ENCODE measurements around the gene PRTN3.
"Not testable (repeated sequence)": the region's sequence is repeated elsewhere in the genome, so short reads cannot be mapped to it uniquely, and the experiment has no call there.

PRTN3 gene

DNA sequence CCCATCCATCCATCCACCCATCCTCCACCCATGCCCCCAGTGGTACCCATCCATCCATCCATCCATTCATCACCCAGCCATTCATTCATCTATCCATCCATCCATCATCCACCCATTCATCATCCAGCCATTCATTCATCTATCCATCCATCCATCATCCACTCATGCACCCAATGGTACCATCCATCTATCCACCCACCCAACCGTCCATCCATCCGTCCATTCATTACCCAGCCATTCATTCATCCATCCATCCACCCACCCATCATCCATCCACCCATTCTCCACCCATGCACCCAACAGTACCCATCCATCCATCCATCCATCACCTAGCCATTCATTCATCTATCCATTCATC lies 24.3 kb upstream of the PRTN3 start:
- DNase-seq: no peak

DNA sequence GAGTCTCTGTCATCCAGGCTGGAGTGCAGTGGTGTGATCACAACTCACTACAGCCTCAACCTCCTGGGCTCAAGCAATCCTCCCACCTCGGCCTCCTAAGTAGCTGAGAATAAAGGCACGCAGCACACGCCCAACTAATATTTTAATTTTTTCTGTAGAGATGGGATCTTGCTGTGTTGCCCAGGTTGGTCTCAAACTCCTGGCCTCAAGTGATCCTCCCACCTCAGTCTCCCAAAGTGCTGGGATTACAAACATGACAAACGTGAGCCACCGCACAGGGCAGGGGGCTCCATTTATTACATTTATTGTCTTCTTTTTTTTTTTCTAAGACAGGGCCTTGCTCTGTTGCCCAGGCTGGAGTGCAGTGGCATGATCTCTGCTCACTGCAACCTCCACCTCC lies 20.6 kb upstream of the PRTN3 start:
- not testable (repeated sequence) for DNase-seq

DNA sequence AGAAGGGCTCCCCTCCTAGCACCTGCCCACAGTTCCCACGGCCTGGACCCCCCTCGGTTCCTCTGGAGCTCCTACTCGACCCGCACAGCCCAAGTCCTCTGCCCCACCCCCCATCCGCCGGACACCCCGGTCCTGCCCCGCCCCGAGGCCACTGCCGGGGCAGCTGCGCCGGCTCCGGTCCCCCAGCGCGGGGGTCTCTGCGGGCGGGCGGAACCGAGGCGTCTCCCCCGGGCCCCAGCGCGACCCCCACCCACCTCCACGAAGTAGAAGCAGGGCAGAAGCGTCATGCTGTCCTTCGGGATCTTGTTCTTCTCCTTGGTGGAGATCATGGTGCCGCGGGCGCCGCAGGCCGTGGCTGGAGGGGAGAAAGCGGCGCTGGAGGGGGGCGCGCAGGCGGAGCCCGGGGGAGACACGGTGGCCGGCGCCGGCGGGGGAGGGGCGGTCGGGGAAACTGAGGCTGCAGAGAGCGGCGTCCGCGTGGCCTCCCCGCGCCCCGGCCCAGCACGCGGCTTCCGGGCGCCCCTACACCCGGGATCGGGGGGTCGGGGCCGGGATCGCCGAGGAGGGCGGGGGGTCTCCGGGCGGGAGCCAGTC lies 19.5 kb upstream of the PRTN3 start:
- DNase-seq: no peak

DNA sequence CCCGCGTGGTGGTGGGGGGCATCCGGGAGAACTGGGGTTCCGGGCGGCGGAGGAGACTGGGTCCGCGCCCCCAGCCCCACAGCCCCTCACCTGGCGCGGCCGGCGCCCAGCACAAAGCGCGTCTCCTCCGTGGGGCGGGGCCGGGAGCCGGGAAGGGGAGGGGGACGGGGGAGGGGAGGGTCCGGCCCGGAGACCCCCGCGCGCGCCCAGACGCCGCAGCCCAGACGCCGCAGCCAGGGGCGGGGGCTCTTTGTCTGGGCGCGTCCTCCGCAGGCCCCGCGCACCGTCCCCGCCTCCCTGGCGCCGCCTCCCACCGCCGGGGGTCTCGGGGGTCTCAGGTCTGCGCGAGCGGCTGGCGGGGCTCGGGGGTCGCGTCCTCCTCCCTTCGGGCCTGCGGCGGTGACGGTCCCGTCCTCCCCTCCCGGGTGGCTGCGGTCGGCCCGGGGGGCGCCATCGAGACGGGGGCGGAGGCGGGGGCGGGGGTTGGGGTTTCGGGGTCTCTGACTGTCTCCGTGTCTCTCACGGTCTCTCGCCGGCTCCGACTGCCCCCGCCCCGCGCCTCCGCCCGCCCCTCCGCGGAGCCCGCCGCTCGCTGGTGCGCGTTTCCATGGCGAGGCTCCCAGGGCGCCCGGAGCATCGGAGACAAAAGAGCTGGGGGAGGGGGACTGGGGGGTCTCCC lies 18.8 kb upstream of the PRTN3 start, which contains the start of gene PLPPR3:
Gene PLPPR3 (minus strand): TSS at position 131 of the 679 bp plus-strand sequence. CDS start 396 bp downstream, outside the sequence.
- DNase-seq: no peak

DNA sequence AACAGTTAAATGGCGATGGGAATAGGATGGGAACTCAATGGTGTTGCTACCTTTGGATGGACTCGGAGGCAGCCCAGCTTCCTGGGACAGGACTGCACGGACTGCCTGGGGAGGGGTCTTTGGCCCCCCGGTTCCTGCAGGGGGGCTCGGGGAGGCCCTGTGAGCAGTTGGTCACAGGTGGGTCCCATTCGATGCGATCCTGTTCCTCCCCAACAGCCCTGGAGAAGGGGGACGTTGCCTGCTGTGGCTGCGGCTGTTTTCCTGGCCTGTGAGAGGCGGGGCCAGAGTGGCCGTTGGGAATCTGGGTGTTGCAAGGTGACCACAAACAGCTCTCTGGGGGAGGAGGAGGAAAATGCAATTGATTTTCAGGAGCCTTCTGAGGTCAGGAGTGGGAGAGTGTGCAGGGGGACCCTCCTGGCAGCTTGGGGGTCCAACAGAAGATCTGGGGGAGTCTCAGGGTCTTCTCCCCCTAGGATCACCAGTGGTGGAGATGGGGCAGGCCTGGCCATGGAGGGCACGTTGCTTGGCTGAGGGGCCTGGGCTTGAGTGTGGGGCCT lies 17.2 kb upstream of the PRTN3 start:
- no peak for DNase-seq

DNA sequence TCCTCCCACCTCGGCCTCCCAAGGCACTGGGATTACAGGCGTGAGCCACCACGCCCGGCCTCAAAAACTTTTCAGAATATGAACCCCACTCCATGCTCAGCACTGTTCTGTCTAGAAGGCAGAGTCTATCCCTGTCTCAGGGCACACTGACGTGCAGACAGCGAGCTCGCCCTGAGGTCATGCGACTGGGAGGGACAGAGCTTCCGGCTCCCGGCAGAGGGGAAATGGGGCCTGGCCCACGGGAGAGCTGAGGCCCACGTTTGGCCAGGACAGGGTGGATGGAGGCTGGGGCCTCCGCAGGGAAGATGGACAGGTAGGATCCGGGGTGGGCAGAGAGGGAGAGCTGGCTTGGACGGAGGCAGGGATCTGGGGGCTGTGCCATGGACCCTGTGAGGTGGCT lies 15.9 kb upstream of the PRTN3 start:
- no peak for DNase-seq

DNA sequence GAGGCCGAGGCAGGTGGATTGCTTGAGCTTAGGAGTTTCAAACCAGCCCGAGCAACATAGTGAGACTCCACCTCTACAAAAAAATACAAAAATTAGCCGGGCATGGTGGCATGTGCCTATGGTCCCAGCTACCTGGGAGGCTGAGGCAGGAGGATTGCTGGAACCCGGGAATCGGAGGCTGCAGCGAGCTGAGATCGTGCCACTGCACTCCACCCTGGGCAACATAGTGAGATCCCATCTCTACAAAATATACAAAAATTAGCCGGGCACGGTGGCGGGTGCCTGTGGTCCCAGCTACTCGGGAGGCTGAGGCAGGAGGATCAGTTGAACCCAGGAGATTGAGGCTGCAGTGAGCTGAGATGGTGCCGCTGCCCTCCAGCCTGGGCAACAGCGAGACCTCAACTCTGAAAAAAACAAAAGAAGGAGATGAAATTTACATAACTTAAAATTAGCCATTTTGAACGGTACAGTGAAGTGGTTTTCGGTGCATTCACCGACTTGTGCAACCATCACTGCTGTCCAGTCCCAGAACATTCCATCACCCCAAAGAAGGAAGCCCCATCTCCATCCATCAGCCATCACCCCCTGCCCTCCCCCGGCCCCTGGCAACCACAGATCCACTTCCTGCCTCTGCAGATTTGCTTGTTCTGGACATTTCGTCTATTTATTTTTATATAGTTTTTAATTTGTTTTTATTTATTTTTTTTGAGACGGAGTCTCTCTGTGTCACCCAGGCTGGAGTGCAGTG lies 14.7 kb upstream of the PRTN3 start:
- DNase-seq: no peak

DNA sequence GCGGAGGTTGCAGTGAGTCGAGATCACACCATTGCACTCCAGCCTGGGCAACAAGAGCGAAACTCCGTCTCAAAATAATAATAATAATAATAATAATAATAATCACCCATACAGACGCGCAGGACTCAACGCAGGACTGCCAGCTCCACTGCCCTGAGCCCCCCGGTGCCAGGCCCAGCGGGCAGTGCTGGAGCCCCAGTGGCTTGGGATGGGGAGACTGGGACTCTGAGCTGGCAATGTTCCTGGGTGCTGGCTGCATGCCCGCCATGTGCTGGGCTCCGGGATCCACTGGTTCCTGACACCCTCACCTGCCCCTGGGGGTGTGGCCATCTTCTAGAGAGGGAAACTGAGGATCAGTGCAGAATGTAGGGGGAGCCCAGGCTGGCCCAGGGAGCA lies 13.5 kb upstream of the PRTN3 start:
- DNase-seq: no peak

DNA sequence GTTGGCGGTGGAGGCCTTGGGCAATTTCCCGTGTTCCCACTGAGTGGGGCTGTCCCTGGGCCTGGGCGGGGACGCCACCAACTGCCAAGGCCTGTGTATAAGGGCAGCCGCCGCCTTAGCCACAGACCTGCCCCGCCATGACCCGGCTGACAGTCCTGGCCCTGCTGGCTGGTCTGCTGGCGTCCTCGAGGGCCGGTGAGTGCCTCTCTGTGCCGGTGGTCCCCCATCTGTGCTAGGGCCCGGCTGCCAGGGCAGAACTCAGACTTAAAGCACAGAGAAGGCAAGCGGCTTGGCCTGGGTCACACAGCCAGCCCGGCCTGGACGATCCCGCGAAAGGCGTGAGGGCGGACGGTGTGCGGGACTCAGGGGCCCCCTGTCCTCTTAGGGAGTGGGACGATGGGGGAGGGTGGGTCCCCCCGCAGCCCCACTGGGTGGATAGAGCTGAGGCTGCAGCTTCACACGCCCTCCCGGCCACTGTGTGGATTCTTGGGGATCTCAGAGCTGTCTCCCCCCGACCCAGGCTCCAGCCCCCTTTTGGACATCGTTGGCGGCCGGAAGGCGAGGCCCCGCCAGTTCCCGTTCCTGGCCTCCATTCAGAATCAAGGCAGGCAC lies 13.0 kb upstream of the PRTN3 start, which contains the start of gene AZU1:
Gene AZU1 (plus strand): TSS at position 128 of the 612 bp plus-strand sequence. CDS start 10 bp downstream, at position 138.
- DNase-seq: no peak

DNA sequence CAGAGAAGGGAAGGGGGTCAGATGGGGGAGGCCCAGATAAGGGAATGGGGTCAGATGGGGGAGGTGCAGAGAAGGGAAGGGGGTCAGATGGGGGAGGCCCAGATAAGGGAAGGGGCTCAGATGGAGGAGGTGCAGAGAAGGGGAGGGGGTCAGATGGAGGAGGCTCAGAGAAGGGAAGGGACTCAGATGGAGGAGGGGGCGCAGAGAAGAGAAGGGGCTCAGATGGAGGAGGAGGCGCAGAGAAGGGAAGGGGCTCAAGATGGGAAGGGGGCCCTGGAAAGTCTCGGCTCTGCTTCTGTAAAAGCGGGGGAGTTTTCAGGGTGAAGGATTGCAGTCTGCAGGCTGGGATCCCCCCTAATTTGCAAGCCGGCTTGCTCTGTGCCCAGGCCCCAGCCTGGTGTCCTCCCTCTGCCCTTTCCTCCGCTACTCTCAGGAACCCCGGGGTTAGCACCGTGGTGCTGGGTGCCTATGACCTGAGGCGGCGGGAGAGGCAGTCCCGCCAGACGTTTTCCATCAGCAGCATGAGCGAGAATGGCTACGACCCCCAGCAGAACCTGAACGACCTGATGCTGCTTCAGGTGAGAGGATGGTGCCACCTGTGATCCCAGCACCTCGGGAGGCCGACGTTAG lies 11.6 kb upstream of the PRTN3 start:
- DNase-seq: no peak

DNA sequence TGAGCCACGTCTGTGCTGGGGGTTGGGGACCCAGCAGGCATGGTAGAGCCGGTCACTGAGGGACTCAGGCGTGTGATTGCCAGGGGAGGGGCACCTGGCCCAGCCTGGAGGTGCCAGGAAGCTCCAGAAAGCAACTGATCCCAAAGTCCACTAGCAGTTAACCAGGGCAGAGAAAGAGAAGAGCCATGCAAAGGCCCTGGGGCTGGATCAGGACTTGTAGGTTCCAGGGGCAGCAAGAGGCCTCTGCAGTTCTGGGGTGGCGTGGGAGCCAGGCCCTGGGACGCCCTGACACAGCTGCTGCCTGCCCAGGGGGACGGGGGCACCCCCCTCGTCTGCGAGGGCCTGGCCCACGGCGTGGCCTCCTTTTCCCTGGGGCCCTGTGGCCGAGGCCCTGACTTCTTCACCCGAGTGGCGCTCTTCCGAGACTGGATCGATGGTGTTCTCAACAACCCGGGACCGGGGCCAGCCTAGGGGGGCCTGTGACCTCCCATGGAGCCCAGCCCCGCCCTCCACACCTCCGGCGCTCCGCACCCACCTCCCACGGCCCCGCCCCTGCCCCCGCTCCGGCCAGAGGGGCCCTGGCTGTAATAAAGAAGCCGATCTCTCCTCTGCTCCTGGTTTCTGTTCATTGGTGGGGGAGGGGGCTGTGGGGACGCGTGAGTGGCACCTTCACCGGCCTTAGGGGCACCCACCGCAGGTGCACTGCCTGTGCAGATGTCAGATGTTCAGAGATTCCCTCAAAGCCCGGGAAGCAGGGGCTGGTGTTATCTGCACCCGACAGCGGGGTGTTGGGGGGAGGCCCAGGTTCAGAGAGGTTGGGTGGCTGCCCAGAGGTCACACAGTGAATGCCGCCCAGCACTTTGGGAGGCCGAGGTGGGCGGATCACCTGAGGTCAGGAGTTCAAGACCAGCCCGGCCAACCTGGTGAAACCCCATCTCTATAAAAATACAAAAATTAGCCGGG lies 9.1 kb upstream of the PRTN3 start:
- DNase-seq: no peak

DNA sequence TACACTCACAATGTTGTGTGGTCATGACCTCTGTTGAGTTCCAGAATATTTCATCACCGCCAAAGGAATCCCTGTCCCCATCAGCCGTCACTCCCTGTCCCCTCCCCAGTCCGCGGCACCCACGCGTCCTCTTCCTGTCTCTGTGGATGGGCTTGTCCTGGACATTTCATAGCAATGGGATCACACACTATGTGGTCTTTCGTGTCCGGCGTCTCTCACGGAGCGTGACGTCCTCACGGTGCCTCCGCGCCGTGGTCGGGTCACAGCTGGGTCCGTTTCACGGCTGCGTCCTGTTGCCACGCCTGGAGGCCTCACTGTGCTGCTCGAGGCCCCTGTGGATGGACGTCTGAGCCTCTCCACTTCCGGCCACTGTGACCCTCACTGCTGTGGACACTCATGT lies 6.6 kb upstream of the PRTN3 start:
- no peak for DNase-seq

DNA sequence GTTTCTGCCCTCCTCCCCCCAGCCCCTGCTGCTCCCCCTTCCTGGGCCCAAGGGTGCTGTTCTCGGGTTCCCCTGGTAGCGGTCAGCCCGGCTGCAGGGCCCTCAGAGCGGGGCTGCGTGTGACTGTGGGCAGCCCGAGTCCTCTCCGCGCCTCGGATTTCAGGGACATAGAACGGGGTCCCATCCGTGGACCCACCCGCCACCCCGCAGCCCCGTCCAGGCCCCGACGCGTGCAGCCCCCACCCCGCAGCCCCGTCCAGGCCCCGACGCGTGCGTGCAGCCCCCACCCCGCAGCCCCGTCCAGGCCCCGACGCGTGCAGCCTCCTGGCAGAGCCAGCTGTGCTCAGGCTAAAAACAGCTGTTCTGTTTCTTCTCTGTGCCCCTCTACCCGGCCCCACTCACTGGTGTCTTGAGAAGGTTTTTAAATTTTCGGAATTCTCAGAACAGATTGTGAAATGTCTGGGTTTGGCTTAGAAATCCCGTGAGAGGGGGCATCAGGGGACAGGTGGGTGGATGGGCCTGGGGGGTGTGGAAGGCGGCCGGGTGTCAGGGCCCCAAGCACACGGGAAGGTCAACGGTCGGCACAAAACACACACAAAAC lies 5.5 kb upstream of the PRTN3 start:
- no peak for DNase-seq

DNA sequence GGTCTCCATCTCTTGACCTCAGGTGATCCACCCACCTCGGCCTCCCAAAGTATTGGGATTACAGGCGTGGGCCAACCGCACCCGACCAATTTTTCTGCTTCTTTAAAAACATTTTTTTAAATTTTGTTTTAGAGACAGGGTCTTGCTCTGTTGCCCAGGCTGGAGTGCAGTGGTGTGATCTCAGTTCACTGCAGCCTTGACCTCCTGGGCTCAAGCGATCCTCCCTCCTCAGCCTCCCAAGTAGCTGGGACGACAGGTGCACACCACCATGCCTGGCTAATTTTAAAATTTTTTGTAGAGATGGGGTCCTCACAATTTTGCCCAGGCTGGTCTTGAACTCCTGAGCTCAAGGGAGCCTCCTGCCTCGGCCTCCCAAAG lies 2.0 kb downstream of the PRTN3 start:
- not testable (repeated sequence) for DNase-seq

DNA sequence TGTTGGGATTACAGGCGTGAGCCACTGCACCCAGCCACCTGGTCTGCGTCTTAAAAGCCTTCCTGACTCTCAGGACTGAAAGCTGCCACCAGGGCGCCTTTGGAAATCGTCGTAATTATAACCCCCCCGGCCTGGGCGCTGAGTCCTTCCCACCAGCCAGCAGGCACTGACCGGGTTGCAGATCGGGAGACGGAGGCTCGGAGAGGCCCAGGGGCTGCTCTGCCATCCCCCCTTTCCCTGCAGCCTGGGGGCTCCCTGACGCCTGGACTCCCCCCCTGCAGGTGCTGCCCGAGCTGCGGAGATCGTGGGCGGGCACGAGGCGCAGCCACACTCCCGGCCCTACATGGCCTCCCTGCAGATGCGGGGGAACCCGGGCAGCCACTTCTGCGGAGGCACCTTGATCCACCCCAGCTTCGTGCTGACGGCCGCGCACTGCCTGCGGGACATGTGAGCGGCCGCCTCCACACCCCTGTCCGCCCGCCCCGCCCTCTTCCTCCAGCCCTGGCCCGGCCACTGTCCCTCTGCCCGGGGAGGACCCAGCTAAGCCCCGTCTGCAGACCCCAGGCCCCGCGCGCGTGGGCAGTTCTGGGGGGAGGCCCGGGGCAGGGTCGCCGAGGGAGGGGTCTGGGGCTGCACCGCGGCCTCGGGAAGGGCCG lies 2.5 kb downstream of the PRTN3 start:
- no peak for DNase-seq

DNA sequence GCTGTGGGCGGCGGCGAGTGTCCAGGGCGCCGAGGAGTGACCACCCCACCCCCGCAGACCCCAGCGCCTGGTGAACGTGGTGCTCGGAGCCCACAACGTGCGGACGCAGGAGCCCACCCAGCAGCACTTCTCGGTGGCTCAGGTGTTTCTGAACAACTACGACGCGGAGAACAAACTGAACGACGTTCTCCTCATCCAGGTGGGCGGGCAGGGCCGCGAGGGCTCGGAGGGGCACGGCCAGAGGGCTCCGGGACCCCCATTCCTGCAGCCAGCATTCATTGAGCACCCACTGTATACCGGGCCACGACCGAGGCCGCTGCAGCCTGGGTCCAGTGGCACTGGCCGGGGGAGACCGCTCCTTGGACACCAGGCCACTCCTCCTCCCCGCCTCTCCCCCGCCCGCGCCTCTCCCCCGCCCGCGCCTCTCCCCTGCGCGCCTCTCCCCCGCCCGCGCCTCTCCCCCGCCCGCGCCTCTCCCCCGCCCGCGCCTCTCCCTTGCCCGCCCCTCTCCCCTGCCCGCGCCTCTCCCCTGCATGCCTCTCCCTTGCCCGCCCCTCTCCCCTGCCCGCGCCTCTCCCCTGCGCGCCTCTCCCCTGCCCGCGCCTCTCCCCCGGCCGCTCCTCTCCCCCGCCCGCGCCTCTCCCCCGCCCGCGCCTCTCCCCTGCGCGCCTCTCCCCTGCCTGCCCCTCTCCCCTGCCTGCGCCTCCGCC lies 3.2 kb downstream of the PRTN3 start:
- DNase-seq: no peak

DNA sequence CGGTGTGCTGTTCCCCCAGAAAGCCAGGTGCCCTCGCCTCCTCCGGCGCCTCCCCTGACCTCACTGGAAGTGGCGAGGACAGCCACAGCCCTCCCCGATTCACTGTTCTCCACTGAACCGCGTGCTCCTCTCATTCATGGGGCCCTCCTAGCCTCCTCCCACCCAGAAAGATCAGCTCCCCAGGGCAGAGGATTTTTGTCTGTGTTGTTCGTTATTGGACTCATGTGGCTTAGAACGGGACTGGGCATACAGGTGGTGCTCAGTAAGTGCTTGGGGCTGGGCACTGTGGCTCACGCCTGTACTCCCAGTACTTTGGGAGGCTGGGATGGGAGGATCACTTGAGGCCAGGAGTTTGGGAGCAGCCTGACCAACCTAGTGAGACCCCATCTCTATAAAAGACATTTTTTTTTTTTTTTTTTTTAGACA lies 3.8 kb downstream of the PRTN3 start:
- DNase-seq: no peak

DNA sequence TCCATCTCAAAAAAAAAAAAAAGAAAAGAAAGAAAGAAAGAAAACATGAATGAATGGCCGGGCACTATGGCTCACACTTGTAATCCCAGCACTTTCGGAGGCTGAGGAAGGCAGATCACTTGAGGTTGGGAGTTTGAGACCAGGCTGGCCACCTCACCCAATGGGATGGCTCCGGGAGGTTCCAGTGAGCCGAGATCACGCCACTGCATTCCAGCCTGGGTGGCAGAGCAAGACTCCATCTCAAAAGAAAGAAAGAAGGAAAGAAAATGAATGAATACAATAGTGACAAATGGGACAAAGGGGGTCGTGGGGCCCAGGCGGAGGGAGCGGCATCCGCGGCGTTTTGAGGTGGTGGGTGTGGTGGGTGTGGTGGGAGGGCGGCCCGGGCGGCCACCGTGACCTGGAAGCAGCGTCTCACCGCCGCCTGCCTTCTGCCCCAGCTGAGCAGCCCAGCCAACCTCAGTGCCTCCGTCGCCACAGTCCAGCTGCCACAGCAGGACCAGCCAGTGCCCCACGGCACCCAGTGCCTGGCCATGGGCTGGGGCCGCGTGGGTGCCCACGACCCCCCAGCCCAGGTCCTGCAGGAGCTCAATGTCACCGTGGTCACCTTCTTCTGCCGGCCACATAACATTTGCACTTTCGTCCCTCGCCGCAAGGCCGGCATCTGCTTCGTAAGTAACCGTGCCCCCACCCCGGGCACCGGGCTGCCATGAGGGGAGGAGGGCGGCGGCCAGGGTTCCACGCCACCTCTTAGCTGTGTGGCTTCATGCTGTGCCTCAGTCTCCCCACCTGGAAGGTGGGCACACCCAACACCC lies 5.1 kb downstream of the PRTN3 start:
- no peak for DNase-seq

DNA sequence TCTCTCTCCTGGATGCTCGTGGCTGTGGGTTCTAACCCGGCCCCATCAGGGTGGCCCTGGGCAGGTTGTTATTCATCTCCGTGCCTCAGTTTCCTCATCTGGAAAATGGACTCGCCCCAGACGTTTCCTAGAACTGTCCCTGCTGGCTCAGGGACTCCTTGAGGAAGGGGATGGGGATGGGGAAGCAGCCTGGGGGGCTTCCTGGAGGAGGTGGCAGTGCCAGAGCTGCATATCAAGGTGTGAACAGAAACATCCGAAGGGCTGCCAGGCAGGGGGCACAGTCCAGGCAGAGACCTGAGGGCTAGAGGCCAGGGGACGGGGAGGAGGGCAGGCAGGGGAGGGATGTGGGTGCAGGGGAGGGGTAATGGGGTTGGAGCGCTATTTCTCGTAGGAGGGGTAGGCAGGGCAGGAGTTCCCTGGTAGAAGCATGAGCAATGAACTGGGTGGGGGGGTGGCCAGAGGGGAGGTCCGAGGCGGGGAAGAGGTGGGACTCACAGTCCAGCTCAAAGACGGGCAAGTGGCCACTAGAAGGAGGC lies 7.7 kb downstream of the PRTN3 start:
- no peak for DNase-seq
